ENCODE measurements around the gene VPS11.

Gene VPS11

GRCh38 chr11:119121008-119121810, 53.6 kb downstream of the VPS11 start, which contains the start of gene HINFP:
HINFP (plus strand) TSS chr11:119121580; CDS start chr11:119126945, 5,365 bp downstream.
- peak; percentile 100 for DNase-seq (ENCODE audit: low read depth in 2 of 2)

- DNase-seq (ENCODE audit: low read depth in 2 of 2): no peak
Measured at GRCh38 chr11:119121811-119122124, 54.1 kb downstream of the VPS11 start.

GRCh38 chr11:119125821-119126220, 58.2 kb downstream of the VPS11 start:
- DNase-seq (ENCODE audit: low read depth in 2 of 2): no peak

GRCh38 chr11:119126675-119127268, 59.2 kb downstream of the VPS11 start:
- no peak for DNase-seq (ENCODE audit: low read depth in 2 of 2)

- DNase-seq (ENCODE audit: low read depth in 2 of 2): no peak
Measured at GRCh38 chr11:119130662-119131061, 63.0 kb downstream of the VPS11 start.

All from stimulated activated CD8-positive, alpha-beta memory T cell treated with anti-CD3 and anti-CD28 coated beads, Interleukin-15, amount 100 ng/mL, for 48 hours (primary cell).